Prostate gland (tissue), 2 donors: ENCODE data around the gene IL3RA. TPM values are rescaled to one million over a fixed set of nuclear protein-coding genes. Genes with fewer than 3 reads are reported as not detected.
"Not testable (repeated sequence)": the region's sequence is repeated elsewhere in the genome, so short reads cannot be mapped to it uniquely, and the experiment has no call there.

Experiments used
- DNase-seq: peaks from one replicate; pipeline ENCODE4 v3.0.0-alpha.2; 2019; ENCODE audit warnings: low spot score
- H3K27ac ChIP-seq, 2 donors: fragments of 200-600 bp; sonication (generic); 2 replicates each; pipeline ENCODE4 v1.5.1; 2017 to 2019
- H3K27me3 ChIP-seq: fragments of 200-600 bp; sonication (generic); replicated peaks from 2 replicates; pipeline ENCODE4 v1.5.1; 2019; ENCODE audit not compliant: insufficient read depth
- H3K36me3 ChIP-seq, 2 donors: fragments of 200-600 bp; sonication (generic); 1 replicate in 1 of 2; 2 replicates in 1 of 2; pipeline versions ENCODE4 v1.5.1 to v1.8.1; 2017 to 2019
- H3K4me1 ChIP-seq: fragments of 200-600 bp; sonication (generic); replicated peaks from 2 replicates; pipeline ENCODE4 v1.5.1; 2019
- H3K4me3 ChIP-seq, 2 donors: fragments of 200-600 bp; sonication (generic); 2 replicates each; pipeline ENCODE4 v1.5.1; 2017 to 2019
- H3K9me3 ChIP-seq: fragments of 200-600 bp; sonication (generic); 2 replicates; pipeline ENCODE4 v1.5.1; 2017
- POLR2A ChIP-seq: fragments of 450-650 bp; IDR thresholded peaks from one replicate; pipeline ENCODE4 v1.6.1; 2016; ENCODE audit warnings: antibody characterized with exemption, mild to moderate bottlenecking
- POLR2AphosphoS5 ChIP-seq: sonication (generic); formaldehyde crosslinking; IDR thresholded peaks from one replicate; pipeline ENCODE4 v1.6.1; 2017; ENCODE audit warnings: antibody characterized with exemption
- WGBS: methylation state at CpG from one replicate; pipeline ENCODE4 v1.1.5; 2018; 5-methylcytosine and 5-hydroxymethylcytosine counted together
- intact Hi-C: fragments of 100-400 bp; cut with DNase I; formaldehyde crosslinking; loops from one replicate; pipeline ENCODE4 v1.14.2; 2022
- total RNA-seq, 2 donors: library from RNA; depleted of rRNA; stranded (reverse); fragments of >200 nt; gene quantifications; one replicate each; pipeline ENCODE4 v1.1.0, GENCODE V29; 2016
- TF ChIP-seq, protein P1 (sequence below), 4 experiments: fragments of 200-600 bp in 2 of 4; fragments of 450-650 bp in 2 of 4; sonication (generic) in 2 of 4; IDR thresholded peaks; 1 replicate in 3 of 4; 2 replicates in 1 of 4; pipeline ENCODE4 v1.5.1; 2016 to 2019; ENCODE audit warnings: antibody characterized with exemption in 4 of 4, mild to moderate bottlenecking in 2 of 4, moderate library complexity in 2 of 4

IL3RA gene
- total RNA-seq, 2 donors from 2014 or later, result 3.3 to 7.2 TPM

- no peak for TF ChIP-seq POLR2A
- TF ChIP-seq, protein P1, sequence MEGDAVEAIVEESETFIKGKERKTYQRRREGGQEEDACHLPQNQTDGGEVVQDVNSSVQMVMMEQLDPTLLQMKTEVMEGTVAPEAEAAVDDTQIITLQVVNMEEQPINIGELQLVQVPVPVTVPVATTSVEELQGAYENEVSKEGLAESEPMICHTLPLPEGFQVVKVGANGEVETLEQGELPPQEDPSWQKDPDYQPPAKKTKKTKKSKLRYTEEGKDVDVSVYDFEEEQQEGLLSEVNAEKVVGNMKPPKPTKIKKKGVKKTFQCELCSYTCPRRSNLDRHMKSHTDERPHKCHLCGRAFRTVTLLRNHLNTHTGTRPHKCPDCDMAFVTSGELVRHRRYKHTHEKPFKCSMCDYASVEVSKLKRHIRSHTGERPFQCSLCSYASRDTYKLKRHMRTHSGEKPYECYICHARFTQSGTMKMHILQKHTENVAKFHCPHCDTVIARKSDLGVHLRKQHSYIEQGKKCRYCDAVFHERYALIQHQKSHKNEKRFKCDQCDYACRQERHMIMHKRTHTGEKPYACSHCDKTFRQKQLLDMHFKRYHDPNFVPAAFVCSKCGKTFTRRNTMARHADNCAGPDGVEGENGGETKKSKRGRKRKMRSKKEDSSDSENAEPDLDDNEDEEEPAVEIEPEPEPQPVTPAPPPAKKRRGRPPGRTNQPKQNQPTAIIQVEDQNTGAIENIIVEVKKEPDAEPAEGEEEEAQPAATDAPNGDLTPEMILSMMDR (IDR thresholded peaks at IDR 0.05), result no peak
- no peak for TF ChIP-seq POLR2AphosphoS5
- DNase-seq, result no peak
- intact Hi-C loops, result no loop called here
- Histone ChIP-seq H3K9me3 (no peaks in the 10 kb centered on the region), H3K36me3 (peaks cover 0 to 6% of the 10 kb centered on the region in 2 donors), H3K4me1 (no peaks in the 10 kb centered on the region), H3K27me3 (no peaks in the 10 kb centered on the region), H3K4me3 (no peak overlapping the region), H3K27ac (no peak overlapping the region)
- 83% methylated on average over 27 of the region's 27 CpGs for WGBS
These were observed 64.3 kb downstream of the IL3RA start for GRCh38 chrX:1400742-1401471.

DNA sequence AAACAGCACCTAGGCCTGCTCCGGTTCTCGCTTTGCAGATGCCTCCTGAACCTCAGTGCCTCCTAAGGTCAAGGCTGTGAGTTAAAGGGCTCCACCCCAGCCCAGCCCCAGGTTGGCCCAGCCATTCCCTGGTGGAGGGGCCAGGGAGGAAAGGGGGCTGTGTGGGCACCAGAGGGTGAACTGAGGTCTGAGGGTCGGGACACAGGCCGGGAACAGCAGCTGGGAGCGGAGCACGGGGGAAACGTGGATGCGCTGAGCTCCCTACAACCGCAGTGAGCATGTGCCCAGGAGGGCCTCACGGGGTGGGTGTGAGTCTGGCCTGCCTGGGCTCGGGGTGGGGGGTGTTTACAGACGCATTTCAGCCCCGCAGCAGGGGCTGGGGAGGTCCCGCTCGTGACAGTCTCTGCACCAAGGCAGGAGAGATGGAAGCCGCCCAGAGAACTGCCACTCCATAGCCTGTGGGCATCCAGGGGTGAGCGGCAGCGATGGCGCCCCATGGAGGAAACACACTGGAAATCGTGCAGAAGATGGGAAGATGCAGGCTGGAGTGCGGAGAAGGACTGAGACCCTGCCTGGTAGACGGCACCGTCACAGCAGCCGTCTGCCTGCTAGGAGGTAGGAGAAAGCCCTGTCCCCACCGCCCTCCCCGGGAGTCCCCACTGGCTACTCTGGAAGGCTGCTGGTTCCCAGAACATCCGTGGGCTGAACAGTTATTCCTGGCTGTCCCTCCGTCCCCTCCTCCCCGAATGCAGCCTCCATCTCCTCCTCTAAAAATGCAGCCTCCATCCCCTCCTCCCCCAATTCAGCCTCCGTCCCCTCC lies 65.2 kb downstream of the IL3RA start:
- WGBS, result 91% methylated on average over 30 of the region's 30 CpGs
- Histone ChIP-seq H3K4me1 (no peaks in the 10 kb centered on the region), H3K27me3 (no peaks in the 10 kb centered on the region), H3K4me3 (no peak overlapping the region), H3K27ac (no peak overlapping the region), H3K9me3 (no peaks in the 10 kb centered on the region), H3K36me3 (peaks cover 0 to 6% of the 10 kb centered on the region in 2 donors)
- no peak for DNase-seq
- intact Hi-C loops, result no loop called here
- TF ChIP-seq POLR2AphosphoS5 (no peak), POLR2A (no peak)
- TF ChIP-seq, protein P1 (IDR thresholded peaks at IDR 0.05), result no peak

DNA sequence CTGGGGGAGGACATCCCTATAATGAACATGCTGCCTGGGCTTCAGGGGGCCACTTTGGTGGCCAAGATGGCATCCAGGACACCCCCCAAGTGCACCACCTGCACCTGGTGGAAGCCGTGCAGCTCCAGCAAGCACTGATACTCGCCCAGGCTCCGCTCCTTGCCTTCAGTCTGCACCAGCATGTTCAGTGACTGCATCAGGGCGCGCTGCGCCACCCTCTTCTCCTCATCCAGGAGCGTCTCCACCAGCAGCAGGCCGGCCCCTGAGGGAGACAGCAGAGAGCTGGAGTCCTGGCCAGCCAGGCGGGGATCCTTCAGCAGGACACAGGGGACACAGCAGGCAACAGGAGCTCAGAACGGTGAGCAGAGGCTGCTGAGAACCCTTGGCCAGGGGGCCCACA lies 66.6 kb downstream of the IL3RA start:
- TF ChIP-seq, protein P1 (IDR thresholded peaks at IDR 0.05), result no peak
- TF ChIP-seq POLR2A (no peak), POLR2AphosphoS5 (no peak)
- Histone ChIP-seq H3K27ac (no peak overlapping the region), H3K4me3 (no peak overlapping the region), H3K4me1 (no peaks in the 10 kb centered on the region), H3K36me3 (peaks cover 3 to 6% of the 10 kb centered on the region in 2 donors), H3K27me3 (no peaks in the 10 kb centered on the region), H3K9me3 (no peaks in the 10 kb centered on the region)
- WGBS, result 99% methylated on average over 10 of the region's 10 CpGs
- intact Hi-C loops, result no loop called here
- DNase-seq, result no peak

DNA sequence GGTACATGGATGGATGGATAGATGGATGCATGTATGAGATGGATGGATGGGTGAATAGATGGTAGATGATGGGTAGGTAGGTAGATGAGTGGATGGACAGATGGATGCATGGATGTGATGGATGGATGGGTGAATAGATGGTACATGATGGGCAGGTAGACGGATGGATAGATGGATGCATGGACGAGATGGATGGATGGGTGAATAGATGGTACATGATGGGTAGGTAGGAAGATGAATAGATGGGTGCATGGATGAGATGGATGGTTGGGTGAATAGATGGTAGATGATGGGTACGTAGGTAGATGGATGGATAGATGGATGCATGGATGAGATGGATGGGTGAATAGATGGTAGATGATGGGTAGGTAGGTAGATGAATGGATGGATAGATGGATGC lies 67.3 kb downstream of the IL3RA start:
- WGBS, result 95% methylated on average over 3 of the region's 3 CpGs
- H3K4me3 ChIP-seq, H3K27me3 ChIP-seq, H3K36me3 ChIP-seq, H3K9me3 ChIP-seq, H3K4me1 ChIP-seq, intact Hi-C loops, DNase-seq, H3K27ac ChIP-seq: not testable (repeated sequence)

DNA sequence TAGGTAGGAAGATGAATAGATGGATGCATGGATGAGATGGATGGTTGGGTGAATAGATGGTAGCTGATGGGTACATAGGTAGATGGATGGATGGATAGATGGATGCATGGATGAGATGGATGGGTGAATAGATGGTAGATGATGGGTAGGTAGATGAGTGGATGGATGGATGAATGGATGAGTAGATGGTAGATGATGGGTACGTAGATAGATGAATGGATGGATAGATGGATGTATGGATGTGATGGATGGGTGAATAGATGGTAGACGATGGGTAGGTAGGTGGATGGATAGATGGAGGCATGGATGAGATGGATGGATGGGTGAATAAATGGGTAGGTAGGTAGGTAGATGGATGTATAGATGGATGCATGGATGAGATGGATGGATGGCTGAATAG lies 69.2 kb downstream of the IL3RA start:
- WGBS, result 96% methylated on average over 2 of the region's 2 CpGs
- H3K4me1 ChIP-seq, H3K27ac ChIP-seq, H3K9me3 ChIP-seq, H3K4me3 ChIP-seq, DNase-seq, H3K27me3 ChIP-seq, H3K36me3 ChIP-seq, intact Hi-C loops: not testable (repeated sequence)

DNA sequence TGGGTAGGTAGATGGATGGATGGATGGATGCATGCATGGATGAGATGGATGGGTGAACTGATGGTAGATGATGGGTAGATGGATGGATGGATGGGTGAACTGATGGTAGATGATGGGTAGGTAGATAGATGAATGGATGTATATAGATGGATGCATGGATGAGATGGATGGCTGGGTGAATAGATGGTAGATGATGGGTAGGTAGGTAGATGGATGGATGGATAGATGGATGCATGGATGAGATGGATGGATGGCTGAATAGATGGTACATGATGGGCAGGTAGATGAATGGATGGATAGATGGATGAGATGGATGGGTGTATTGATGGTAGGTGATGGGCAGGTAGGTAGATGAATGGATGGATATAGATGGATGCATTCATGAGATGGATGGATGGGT lies 70.5 kb downstream of the IL3RA start:
- intact Hi-C loops, result no loop called here
- no peak for DNase-seq
- no peak overlapping the region for H3K27ac ChIP-seq
- TF ChIP-seq POLR2AphosphoS5, result no peak
- TF ChIP-seq, protein P1 (IDR thresholded peaks at IDR 0.05), result no peak
- no peak for TF ChIP-seq POLR2A
- no peaks in the 10 kb centered on the region for H3K9me3 ChIP-seq
- H3K4me1 ChIP-seq, result no peaks in the 10 kb centered on the region
- peaks cover 3 to 6% of the 10 kb centered on the region in 2 donors for H3K36me3 ChIP-seq
- H3K27me3 ChIP-seq, result no peaks in the 10 kb centered on the region
- no peak overlapping the region for H3K4me3 ChIP-seq
